ENCODE data around the gene GINS2. TPM values are rescaled to one million over a fixed set of nuclear protein-coding genes. Genes with fewer than 3 reads are reported as not detected.

Gene GINS2
- total RNA-seq, 4 donors from 2014 or later = 2.0 to 10.4 TPM; not detected in 2

GRCh38 chr16:85733839-85734170 is 45.1 kb upstream of the GINS2 start:
- intact Hi-C loops (cut with DNase I; ENCODE audit: low total_unique reads) = no loop called here
- no peak for DNase-seq
- Histone ChIP-seq H3K27me3 (no peaks in the 10 kb centered on the region), H3K9me3 (no peaks in the 10 kb centered on the region), H3K4me1 (no peaks in the 10 kb centered on the region), H3K36me3 (no peaks in the 10 kb centered on the region), H3K27ac (no peak overlapping the region), H3K4me3 (no peak overlapping the region)
- TF ChIP-seq POLR2A (IDR thresholded peaks at IDR 0.05) = no peak
- TF ChIP-seq, protein P1, sequence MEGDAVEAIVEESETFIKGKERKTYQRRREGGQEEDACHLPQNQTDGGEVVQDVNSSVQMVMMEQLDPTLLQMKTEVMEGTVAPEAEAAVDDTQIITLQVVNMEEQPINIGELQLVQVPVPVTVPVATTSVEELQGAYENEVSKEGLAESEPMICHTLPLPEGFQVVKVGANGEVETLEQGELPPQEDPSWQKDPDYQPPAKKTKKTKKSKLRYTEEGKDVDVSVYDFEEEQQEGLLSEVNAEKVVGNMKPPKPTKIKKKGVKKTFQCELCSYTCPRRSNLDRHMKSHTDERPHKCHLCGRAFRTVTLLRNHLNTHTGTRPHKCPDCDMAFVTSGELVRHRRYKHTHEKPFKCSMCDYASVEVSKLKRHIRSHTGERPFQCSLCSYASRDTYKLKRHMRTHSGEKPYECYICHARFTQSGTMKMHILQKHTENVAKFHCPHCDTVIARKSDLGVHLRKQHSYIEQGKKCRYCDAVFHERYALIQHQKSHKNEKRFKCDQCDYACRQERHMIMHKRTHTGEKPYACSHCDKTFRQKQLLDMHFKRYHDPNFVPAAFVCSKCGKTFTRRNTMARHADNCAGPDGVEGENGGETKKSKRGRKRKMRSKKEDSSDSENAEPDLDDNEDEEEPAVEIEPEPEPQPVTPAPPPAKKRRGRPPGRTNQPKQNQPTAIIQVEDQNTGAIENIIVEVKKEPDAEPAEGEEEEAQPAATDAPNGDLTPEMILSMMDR (IDR thresholded peaks at IDR 0.05) = no peak

DNA sequence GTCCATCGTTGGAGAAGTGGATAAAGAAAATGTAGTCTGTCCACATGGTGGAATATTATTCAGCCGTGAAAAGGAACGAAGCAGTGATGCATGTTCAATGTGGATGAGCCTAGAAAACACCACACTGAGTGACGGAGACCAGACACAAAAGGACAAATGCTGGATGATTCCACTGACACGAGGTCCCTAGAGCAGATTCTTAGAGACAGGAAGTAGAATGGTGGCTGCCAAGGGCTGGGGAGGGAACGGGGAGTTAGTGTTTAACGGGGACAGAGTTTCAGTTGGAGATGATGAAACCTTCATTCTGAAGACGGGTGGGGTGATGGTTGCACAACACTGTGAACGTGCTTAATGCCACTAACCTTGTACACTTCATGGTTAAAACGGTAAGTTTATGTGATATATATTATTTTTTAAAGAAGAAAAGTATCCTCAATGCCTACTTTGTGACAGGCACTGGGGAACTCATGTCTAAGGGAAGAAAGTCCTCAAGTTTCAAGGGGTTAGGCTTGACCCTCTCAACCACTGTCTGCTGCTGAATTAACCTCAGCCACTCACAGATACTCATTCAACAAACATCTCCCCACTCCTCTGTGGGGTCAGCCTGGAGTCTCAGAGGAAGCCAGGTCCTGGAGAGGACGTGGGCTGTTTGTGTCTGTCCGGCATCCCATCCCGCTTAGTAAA is 44.5 kb upstream of the GINS2 start:
- TF ChIP-seq, protein P1 (IDR thresholded peaks at IDR 0.05) = no peak
- no peak for TF ChIP-seq POLR2A (IDR thresholded peaks at IDR 0.05)
- no peaks in the 10 kb centered on the region for H3K36me3 ChIP-seq
- no peak overlapping the region for H3K4me3 ChIP-seq
- no peak overlapping the region for H3K27ac ChIP-seq
- no peaks in the 10 kb centered on the region for H3K9me3 ChIP-seq
- DNase-seq = no peak
- no peaks in the 10 kb centered on the region for H3K4me1 ChIP-seq
- intact Hi-C loops (cut with DNase I; ENCODE audit: low total_unique reads) = no loop called here
- H3K27me3 ChIP-seq = no peaks in the 10 kb centered on the region

DNA sequence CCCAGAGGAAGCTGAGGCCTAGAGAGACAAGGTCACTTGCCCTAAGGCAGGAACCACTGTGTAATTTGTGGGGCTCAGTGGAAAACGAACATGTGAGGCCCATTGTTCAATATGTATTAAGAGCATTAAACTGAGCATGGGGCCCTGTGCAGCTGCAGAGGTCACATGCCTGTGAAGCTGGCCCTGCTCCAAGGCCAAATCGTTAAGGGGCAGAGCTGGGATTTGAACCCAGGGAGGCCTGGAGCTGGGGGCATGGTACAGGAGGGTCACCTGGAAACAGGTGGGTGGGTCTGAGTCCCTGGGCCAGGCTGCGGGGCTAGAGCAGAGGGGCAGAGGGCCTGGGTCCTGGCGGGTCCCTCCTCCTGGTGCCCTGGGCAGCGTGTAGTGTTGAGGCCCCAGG is 42.4 kb upstream of the GINS2 start:
- intact Hi-C loops (cut with DNase I; ENCODE audit: low total_unique reads) = no loop called here

GRCh38 chr16:85730186-85730465 is 41.4 kb upstream of the GINS2 start:
- Histone ChIP-seq H3K4me3 (no peak overlapping the region), H3K4me1 (no peaks in the 10 kb centered on the region), H3K27ac (no peak overlapping the region), H3K27me3 (no peaks in the 10 kb centered on the region), H3K9me3 (no peaks in the 10 kb centered on the region), H3K36me3 (no peaks in the 10 kb centered on the region)
- TF ChIP-seq POLR2A (IDR thresholded peaks at IDR 0.05) = no peak
- TF ChIP-seq, protein P1 (IDR thresholded peaks at IDR 0.05) = no peak
- DNase-seq = no peak
- intact Hi-C loops (cut with DNase I; ENCODE audit: low total_unique reads) = no loop called here

More for the DNA sequence above, 42.4 kb upstream of the GINS2 start:
- no peaks in the 10 kb centered on the region for H3K36me3 ChIP-seq
- no peaks in the 10 kb centered on the region for H3K27me3 ChIP-seq
- TF ChIP-seq, protein P1 (IDR thresholded peaks at IDR 0.05) = no peak
- no peak for TF ChIP-seq POLR2A (IDR thresholded peaks at IDR 0.05)
- no peak for DNase-seq
- no peak overlapping the region for H3K27ac ChIP-seq
- no peak overlapping the region for H3K4me3 ChIP-seq
- no peaks in the 10 kb centered on the region for H3K9me3 ChIP-seq
- no peaks in the 10 kb centered on the region for H3K4me1 ChIP-seq

DNA sequence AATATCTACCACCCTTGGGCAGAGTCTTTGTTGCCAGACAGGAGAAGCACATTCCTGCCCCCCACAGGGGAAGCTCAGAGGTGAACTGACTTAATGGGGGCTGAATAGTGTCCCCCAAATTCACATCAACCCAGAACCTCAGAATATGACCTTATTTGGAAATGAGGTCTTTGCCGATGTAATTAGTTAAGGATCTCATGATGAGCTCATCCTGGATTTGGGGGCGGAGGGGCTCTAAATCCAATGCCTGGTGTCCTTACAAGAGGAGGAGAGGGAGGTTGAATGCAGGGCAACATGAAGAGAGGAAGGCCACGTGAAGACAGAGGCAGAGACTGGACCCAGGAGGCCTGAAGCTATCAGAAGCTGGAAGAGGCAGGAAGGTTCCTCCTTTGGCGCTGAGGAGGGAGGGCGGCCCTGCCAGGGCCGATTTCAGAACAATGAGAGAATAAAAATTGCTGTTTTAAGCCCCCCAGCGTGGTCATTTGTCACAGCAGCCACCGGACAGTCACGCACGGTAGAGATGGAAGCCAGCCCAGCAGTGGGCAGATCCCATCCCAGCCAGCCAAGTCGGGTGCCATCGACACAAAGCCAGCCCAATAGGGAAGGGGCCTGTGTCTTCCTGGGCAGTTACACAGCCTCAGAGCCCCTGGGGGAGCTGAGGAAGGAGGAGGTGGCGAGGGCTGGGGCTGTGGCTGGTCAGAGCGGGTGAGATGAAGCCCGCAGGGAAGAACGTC is 40.9 kb upstream of the GINS2 start:
- H3K4me3 ChIP-seq = no peak overlapping the region
- no peaks in the 10 kb centered on the region for H3K27me3 ChIP-seq
- no peak for DNase-seq
- H3K36me3 ChIP-seq = no peaks in the 10 kb centered on the region
- no peaks in the 10 kb centered on the region for H3K9me3 ChIP-seq
- no peaks in the 10 kb centered on the region for H3K4me1 ChIP-seq
- intact Hi-C loops (cut with DNase I; ENCODE audit: low total_unique reads) = no loop called here
- H3K27ac ChIP-seq = no peak overlapping the region
- TF ChIP-seq, protein P1 (IDR thresholded peaks at IDR 0.05) = no peak
- TF ChIP-seq POLR2A (IDR thresholded peaks at IDR 0.05) = no peak
